HG02970 (cell line): ENCODE results near the gene BTBD1.
A peak's percentile ranks its signal among the peaks of the same experiment; 100 is the strongest.

Experiments
- ATAC-seq: cut with Tn5 transposase; IDR thresholded peaks from one replicate; pipeline ENCODE4 v1.9.1; 2021; ENCODE audit warnings: mild to moderate bottlenecking, moderate library complexity, moderate number of reproducible peaks; ENCODE audit not compliant: unreplicated experiment, low FRiP score

BTBD1 gene

GRCh38 chr15:83066734-83067637 lies at the start of gene BTBD1:
TSS of gene BTBD1 (minus strand) at chr15:83067252. CDS start at chr15:83067151, 101 bp downstream.
- ATAC-seq, result peak; percentile 85

GRCh38 chr15:83115831-83116565 lies 48.9 kb upstream of the BTBD1 start:
- no peak for ATAC-seq

DNA sequence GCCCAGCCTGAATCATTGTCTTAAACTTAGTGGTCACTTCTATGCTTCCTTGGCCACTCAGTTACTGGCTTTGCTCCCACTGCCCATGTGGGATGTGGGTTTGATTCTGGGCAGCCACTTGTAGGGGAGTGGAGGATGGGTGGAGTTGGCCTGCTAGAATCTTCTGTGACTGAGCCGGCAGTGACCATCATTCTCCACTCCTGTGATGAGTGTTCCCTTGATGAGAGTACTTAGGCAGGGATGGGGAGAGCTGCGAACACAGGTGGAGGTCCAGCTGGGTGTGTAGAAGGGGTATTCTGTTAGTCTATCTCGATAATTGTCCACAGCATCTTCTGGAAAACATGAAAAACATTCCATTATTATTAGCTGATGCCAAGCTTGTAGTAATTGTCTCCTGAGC lies 48.4 kb upstream of the BTBD1 start:
- ATAC-seq, result no peak

GRCh38 chr15:83114856-83115255 lies 47.8 kb upstream of the BTBD1 start:
- ATAC-seq, result no peak

DNA sequence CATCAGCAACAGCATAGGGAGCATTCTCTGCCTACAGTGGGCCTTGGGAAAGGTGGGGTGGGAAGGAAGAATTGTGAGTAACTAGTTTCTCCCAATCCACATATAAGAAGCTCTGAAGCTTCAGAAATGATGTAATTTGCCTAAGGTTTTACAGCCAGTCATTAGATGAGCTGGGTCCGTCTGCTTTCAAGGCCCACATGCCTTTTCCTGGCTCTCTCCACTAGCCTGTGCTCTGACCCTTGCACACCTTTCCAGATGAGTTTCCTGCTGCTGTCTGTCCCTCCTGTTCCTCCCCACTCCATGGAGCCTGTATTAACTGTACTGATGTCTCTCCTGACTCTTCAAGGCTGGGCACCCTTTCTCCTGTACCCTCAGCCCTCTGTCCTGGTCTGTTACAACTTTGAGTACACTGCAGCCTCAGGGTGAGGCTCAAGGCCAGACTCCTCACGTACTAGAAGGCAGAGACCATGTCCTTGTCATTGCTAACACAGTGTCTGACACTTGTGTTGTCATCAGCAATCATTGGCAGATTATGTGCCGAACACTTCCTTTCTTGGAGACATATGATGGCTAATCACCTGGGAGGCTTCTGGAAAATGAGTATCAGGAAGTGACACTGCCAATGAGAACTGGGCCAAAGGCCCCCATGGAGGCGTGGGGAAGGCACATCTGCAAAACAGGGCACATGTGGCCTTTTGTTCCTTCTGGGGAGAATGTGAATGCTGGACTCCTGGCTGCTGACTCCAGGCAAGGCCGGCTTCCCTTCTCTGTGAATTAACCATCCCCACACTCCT lies 47.0 kb upstream of the BTBD1 start:
- ATAC-seq, result no peak

- ATAC-seq, result no peak
These were observed 45.9 kb upstream of the BTBD1 start for GRCh38 chr15:83112956-83113299.

- ATAC-seq, result no peak
These were observed 45.3 kb upstream of the BTBD1 start for GRCh38 chr15:83112233-83112955.

- no peak for ATAC-seq
These were observed 44.1 kb upstream of the BTBD1 start for GRCh38 chr15:83111149-83111548.

DNA sequence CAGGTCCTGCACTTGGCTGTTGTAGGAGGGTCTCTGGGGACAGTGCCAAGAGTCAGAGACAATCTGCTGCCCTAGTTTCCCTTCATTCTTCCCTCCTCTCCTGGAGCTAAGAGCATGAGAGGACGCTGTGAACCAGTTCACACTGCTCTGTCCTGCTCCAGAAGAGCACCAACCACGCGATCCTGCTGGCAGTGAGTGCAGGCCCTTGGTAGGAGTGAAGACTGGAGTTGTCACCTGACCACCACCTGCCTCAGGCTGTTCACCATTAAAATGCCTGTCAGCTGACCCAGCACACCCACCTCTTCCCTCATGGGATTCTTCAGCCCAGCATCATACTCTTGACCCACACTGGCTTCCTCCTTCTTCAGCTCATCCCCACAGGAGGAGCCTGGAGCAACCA lies 43.3 kb upstream of the BTBD1 start:
- ATAC-seq, result no peak

DNA sequence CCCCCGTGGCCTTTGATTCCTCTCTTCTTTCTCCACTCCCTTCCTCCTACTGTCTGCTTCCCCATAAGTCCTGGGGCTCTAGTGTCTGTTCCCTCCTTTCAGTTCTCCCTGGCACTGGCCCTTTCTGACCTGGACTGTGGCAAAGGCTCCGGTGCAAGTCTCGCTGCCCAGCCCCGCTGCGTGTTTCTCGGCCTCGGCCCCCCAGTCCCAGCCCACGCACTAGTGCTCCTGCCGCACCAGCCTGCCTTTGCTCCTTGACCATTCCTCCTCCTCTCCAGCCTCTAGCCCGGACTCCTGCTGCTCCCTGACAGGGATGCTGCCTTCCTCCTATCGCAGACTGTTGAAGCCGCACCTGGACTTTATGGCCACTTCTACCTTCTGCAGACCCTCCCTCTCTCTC lies 42.5 kb upstream of the BTBD1 start:
- no peak for ATAC-seq

DNA sequence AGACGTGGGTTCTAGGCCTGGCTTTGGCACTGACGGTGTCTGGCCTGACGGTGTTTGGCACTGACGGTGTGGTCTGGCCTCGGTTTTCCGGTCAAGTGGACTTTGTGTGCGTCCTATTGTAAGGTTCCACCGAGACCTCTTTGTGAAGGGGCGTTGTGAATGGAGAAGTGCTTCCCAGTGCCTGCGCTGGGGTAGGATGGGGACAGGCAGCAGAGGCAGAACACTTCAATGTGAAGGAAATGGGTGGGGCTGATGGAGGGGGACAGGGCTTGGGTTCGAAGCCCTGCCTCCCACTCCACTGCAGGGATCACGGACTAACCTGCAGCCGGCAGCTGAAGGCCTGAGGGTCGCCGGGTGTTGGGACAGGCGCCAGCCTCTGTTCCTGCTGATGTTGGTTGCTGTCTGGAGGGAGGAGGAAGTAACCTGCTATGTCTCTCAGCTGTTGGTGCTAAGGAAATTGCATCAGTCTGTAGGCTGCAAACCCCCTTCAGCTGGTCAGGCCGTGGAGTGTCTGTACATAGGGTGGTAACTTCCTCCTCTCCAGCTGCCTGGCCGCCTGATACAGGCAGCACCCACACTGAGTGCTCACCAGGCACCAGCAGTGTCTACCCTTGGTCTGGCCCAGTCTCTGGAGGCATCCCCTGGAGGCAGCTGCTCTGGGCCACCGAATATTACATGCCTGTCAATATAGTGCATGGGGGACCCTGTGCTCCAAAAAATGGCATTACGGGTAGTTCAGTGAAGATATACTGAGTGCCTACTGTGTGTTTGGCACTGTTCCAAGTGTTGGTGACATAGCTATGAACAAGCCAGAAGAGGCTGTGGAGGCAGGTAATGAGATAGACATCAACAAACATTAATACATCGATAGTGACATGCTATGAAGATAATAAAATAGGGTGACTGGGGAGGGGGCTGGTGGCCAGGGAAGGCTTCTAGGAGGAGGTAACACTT lies 41.5 kb upstream of the BTBD1 start:
- ATAC-seq, result no peak

DNA sequence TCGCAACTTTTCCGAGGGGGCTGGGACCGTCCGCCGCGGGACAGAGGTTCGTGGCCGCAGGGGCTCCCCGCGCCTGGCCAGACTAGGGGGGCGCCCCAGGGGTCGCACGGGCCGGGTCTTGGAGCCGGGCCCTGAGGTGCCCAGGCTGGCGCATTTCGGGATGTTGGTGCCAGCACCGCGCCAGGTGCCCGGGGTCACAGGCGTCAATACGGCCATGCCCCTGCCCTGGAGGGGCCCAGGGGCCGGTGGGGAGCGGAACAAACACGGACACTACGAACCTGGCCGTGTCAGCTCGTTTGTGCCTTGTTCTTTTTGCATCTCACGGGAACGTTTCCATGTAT lies 40.8 kb upstream of the BTBD1 start:
- no peak for ATAC-seq

DNA sequence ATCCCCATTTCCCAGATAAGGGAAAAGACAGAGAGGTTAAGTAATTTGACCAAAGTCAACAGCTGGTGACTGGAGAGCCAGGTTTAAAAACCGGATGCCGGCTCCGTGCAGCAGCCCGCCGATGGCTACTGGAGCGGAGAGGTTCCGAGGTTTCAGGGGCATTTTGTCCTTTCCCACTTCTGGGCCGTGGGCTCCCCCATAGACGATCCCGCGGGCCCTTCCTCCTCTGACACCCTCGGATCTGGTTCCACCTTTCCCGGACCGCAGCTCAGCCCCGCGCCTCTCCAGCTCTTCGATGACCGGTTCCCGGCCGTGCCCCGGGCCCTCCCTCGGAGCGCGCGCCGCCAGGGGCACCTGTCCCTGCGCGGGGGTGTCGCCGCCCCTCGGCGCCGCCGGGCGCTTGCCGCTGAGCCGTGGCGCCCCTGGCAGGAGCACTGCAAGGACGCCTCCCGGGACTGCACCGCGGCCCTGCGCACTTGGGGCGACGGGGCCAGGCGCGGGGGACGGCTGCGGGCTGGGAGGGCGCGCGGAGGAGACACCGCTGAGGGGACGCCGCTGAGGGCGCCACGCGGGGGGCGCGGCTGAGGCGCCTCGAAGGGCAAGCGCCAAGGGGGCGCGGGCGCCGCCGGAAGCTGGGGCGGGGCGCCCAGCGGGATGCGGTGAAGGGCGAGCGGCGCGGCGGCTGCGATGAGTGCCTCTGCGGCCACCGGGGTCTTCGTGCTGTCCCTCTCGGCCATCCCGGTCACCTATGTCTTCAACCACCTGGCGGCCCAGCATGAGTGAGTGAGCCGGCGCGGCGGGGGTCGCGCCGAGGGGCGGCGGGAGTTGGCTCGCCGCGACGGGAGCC lies 40.2 kb upstream of the BTBD1 start, which contains the start of gene TM6SF1:
TM6SF1 (plus strand) TSS at position 652 of the 847 bp plus-strand sequence; CDS start at position 688, 36 bp downstream.
- ATAC-seq, result no peak

DNA sequence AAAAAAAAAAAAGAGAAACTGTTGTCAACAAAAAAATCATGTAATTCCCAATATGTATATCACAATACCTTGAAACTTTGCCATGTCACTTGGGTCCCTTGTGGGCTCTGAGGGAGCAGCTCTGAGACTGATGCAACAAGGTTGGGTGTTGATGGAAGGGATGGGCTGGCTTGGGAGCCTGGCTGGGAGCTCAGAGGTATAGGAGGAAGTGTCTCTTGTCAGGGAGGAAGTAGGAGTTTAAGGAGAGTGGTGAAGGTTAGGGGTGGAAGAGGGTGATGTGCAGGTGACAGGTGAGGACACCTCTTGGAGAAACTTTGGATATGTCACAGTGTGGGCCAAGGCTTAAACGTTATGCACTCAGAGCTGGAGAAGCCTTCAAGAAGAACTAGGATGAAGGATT lies 38.4 kb upstream of the BTBD1 start:
- no peak for ATAC-seq

DNA sequence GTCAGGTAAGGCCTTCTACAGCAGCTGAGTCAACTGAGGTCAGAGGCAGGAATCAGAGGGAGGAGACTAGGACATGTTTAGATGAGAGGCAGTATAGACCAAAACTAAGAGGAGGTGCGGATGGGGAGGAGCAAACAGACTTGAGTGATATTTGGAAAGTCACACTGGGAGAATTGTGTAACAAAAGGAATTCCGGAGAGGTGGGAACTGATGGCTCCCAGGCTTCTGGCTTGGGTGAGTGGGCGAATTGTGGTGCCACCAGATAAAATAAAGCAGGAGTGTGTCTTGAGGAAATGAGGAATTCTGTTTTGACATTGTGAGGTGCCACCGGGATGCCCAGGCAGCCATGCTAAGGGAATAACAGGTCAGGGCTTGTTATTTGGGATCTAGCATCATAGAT lies 37.1 kb upstream of the BTBD1 start:
- no peak for ATAC-seq

DNA sequence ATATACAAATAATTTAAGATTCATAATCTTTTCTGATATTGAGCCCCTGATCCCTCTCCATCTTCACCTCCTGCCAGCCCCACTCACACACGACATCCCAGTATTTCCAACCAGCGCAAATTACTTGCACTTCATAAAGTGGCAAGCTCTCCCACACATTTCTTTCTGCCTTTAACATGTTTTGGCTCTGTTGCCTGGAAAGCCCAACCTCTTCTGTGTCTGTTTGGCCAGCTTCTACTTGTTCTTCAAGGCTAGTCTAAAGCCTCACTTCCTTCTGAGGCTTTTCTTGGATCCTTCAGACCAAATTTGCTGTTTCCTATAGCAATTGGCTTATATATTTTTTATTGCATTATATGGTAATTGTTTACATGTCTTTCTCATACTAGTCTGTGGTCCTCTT lies 35.3 kb upstream of the BTBD1 start:
- no peak for ATAC-seq

GRCh38 chr15:83100097-83100646 lies 33.1 kb upstream of the BTBD1 start:
- ATAC-seq, result no peak

DNA sequence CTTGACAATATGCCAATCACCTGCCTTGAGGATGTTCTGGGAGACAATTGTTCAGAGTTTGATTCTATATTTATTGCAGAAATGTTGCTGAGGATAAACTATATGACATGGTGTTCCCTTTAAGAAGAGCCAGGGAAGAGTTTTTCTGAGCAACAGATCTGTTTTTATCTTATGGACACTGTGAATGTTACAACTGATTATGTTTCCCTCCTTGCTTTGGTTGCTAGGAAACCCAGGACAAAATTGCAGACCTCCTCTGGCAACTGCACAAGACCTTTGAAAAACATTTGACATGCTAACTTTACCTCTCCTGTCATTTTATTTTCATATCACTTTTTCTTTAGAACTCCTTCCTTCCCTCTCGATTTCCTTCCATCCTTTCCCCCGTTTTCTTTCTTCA lies 32.2 kb upstream of the BTBD1 start:
- ATAC-seq, result no peak
